DMS114 treated with DMSO at 0.1 percent for 48 hours (cell line): ENCODE data around the gene CENPE.
"Not testable (repeated sequence)": the region's sequence is repeated elsewhere in the genome, so short reads cannot be mapped to it uniquely, and the experiment has no call there.

Experiments
- DNase-seq: peaks from one replicate; lab custom pipeline; 2025; ENCODE audit not compliant: unreplicated experiment; lab: John Stamatoyannopoulos, UW

The CENPE gene

GRCh38 chr4:103198111-103198765 is at the start of gene CENPE:
Gene CENPE (minus strand): TSS chr4:103198343. CDS start chr4:103198319, 24 bp downstream.
- peak; percentile 73 for DNase-seq

- DNase-seq, result no peak
Observed at GRCh38 chr4:103244251-103244650, 46.1 kb upstream of the CENPE start.

GRCh38 chr4:103230938-103231337 is 32.8 kb upstream of the CENPE start:
- DNase-seq, result not testable (repeated sequence)

GRCh38 chr4:103223556-103223955 is 25.4 kb upstream of the CENPE start:
- not testable (repeated sequence) for DNase-seq

GRCh38 chr4:103207673-103208072 is 9.5 kb upstream of the CENPE start:
- no peak for DNase-seq

- DNase-seq, result peak; percentile 11
Observed at GRCh38 chr4:103204111-103204510, 6.0 kb upstream of the CENPE start.

GRCh38 chr4:103201724-103202123 is 3.6 kb upstream of the CENPE start:
- no peak for DNase-seq

- DNase-seq, result no peak
Observed at GRCh38 chr4:103201253-103201652, 3.1 kb upstream of the CENPE start.

GRCh38 chr4:103199009-103199408 is 866 bp upstream of the CENPE start:
- no peak for DNase-seq

GRCh38 chr4:103197765-103198110 is 405 bp downstream of the CENPE start:
- DNase-seq, result peak; percentile 37

- no peak for DNase-seq
Observed at GRCh38 chr4:103193457-103193856, 4.7 kb downstream of the CENPE start.

- DNase-seq, result no peak
Observed at GRCh38 chr4:103171006-103171405, 27.1 kb downstream of the CENPE start.

GRCh38 chr4:103169750-103170149 is 28.4 kb downstream of the CENPE start:
- not testable (repeated sequence) for DNase-seq

GRCh38 chr4:103168993-103169392 is 29.1 kb downstream of the CENPE start:
- no peak for DNase-seq

- DNase-seq, result no peak
Observed at GRCh38 chr4:103162176-103162575, 36.0 kb downstream of the CENPE start.

GRCh38 chr4:103158760-103159159 is 39.4 kb downstream of the CENPE start:
- no peak for DNase-seq

- no peak for DNase-seq
Observed at GRCh38 chr4:103156106-103156505, 42.0 kb downstream of the CENPE start.

- no peak for DNase-seq
Observed at GRCh38 chr4:103152381-103152780, 45.8 kb downstream of the CENPE start.

- no peak for DNase-seq
Observed at GRCh38 chr4:103150677-103151076, 47.5 kb downstream of the CENPE start.

- no peak for DNase-seq
Observed at GRCh38 chr4:103144926-103145325, 53.2 kb downstream of the CENPE start.

- no peak for DNase-seq
Observed at GRCh38 chr4:103137446-103137827, 60.7 kb downstream of the CENPE start.

GRCh38 chr4:103136671-103137445 is 61.3 kb downstream of the CENPE start:
- DNase-seq, result no peak

- no peak for DNase-seq
Observed at GRCh38 chr4:103129174-103129573, 69.0 kb downstream of the CENPE start.
